ENCODE measurements around the gene AADACL4.

AADACL4 gene

GRCh38 chr1:12613180-12613579 is 30.7 kb upstream of the AADACL4 start:
- FAIRE-seq: no peak

- FAIRE-seq: no peak
These were observed 29.3 kb upstream of the AADACL4 start for GRCh38 chr1:12614402-12615158.

- FAIRE-seq: no peak
These were observed 28.6 kb upstream of the AADACL4 start for GRCh38 chr1:12615159-12615864.

GRCh38 chr1:12615865-12616708 is 27.8 kb upstream of the AADACL4 start:
- no peak for FAIRE-seq

- no peak for FAIRE-seq
These were observed 27.0 kb upstream of the AADACL4 start for GRCh38 chr1:12616709-12617373.

- no peak for FAIRE-seq
These were observed 26.4 kb upstream of the AADACL4 start for GRCh38 chr1:12617511-12617900.

- no peak for FAIRE-seq
These were observed 25.8 kb upstream of the AADACL4 start, which contains the start of gene DHRS3 for GRCh38 chr1:12617901-12618660. Gene DHRS3 (minus strand): TSS chr1:12618210. CDS start chr1:12617348, 862 bp downstream.

- no peak for FAIRE-seq
These were observed 25.3 kb upstream of the AADACL4 start for GRCh38 chr1:12618661-12618964.

- no peak for FAIRE-seq
These were observed 24.7 kb upstream of the AADACL4 start for GRCh38 chr1:12618965-12619791.

GRCh38 chr1:12619792-12620487 is 23.9 kb upstream of the AADACL4 start:
- no peak for FAIRE-seq

- no peak for FAIRE-seq
These were observed 23.4 kb upstream of the AADACL4 start for GRCh38 chr1:12620488-12620865.

- FAIRE-seq: no peak
These were observed 23.0 kb upstream of the AADACL4 start for GRCh38 chr1:12620931-12621330.

- no peak for FAIRE-seq
These were observed 22.2 kb upstream of the AADACL4 start for GRCh38 chr1:12621346-12622335.

- no peak for FAIRE-seq
These were observed 21.4 kb upstream of the AADACL4 start for GRCh38 chr1:12622506-12622905.

- no peak for FAIRE-seq
These were observed 18.6 kb upstream of the AADACL4 start for GRCh38 chr1:12625276-12625675.

GRCh38 chr1:12626888-12627287 is 17.0 kb upstream of the AADACL4 start:
- FAIRE-seq: no peak

GRCh38 chr1:12627296-12627695 is 16.6 kb upstream of the AADACL4 start:
- no peak for FAIRE-seq

- no peak for FAIRE-seq
These were observed 14.4 kb upstream of the AADACL4 start for GRCh38 chr1:12629511-12629956.
